Measurements from ENCODE around the gene ATE1. TPM values are rescaled to one million over a fixed set of nuclear protein-coding genes. Genes with fewer than 3 reads are reported as not detected.

ATE1 gene
- total and polyA plus RNA-seq, 2 experiments from 2014 or later = 16.9 to 48.9 TPM

- Histone ChIP-seq H3K27ac (no peak overlapping the region), H3K27me3 (no peaks in the 10 kb centered on the region), H3K9me2 (replicated peaks; ENCODE audit: insufficient read depth) (no peaks in the 10 kb centered on the region), H3K36me3 (replicated peaks; ENCODE audit: insufficient read depth, low read depth) (no peaks in the 10 kb centered on the region), H3K4me1 (ENCODE audit: insufficient read depth) (no peaks in the 10 kb centered on the region), H3K4me3 (no peak overlapping the region), H3K9me3 (ENCODE audit: low read depth) (no peaks in the 10 kb centered on the region), H3K79me2 (no peaks in the 10 kb centered on the region), H4K20me1 (ENCODE audit: insufficient read depth, poor library complexity, severe bottlenecking) (no peaks in the 10 kb centered on the region), H2AFZ (no peak overlapping the region), H3K4me2 (no peak overlapping the region)
- TF ChIP-seq EZH2 (IDR thresholded peaks at IDR 0.05; ENCODE audit: borderline replicate concordance) (no peak), CTCF (IDR thresholded peaks at IDR 0.05; ENCODE audit: poor library complexity) (no peak), EZH2phosphoT487 (IDR thresholded peaks at IDR 0.05; ENCODE audit: low read depth, severe bottlenecking, unreplicated experiment) (no peak)
- no peak for DNase-seq (ENCODE audit: low spot score)
- WGBS (ENCODE audit: low lambda C conversion rate, missing lambda C conversion rate) = 89% methylated on average over 3 of the region's 3 CpGs
Observed at GRCh38 chr10:121722665-121723064, 205.2 kb downstream of the ATE1 start.

DNA sequence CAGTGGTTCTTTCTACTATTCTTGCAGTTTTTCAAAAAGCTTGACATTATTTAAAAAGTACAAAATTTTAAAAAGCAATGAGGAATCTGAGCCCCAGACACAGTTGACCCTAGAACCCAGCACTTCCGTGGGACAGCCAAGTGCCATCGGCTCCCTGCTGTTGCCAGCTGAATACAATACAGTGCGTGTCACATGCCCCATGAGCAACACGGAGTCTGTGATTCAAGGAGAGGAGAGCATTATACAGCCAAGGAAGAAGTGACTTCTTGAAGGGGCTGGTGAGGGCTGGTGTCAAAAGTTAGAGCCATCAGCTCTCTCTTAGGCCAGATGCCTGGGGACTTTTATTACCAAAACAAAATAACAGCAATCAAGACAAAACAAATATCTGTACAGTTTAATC, 206.6 kb downstream of the ATE1 start:
- TF ChIP-seq EZH2 (IDR thresholded peaks at IDR 0.05; ENCODE audit: borderline replicate concordance) (no peak), EZH2phosphoT487 (IDR thresholded peaks at IDR 0.05; ENCODE audit: low read depth, severe bottlenecking, unreplicated experiment) (no peak), CTCF (IDR thresholded peaks at IDR 0.05; ENCODE audit: poor library complexity) (no peak)
- 93% methylated on average over 4 of the region's 4 CpGs for WGBS (ENCODE audit: low lambda C conversion rate, missing lambda C conversion rate)
- Histone ChIP-seq H4K20me1 (ENCODE audit: insufficient read depth, poor library complexity, severe bottlenecking) (no peaks in the 10 kb centered on the region), H3K9me2 (replicated peaks; ENCODE audit: insufficient read depth) (no peaks in the 10 kb centered on the region), H3K4me1 (ENCODE audit: insufficient read depth) (no peaks in the 10 kb centered on the region), H3K9me3 (ENCODE audit: low read depth) (no peaks in the 10 kb centered on the region), H3K79me2 (no peaks in the 10 kb centered on the region), H3K27me3 (no peaks in the 10 kb centered on the region), H3K27ac (no peak overlapping the region), H3K4me3 (no peak overlapping the region), H3K36me3 (replicated peaks; ENCODE audit: insufficient read depth, low read depth) (no peaks in the 10 kb centered on the region), H2AFZ (no peak overlapping the region), H3K4me2 (no peak overlapping the region)
- DNase-seq (ENCODE audit: low spot score) = no peak

GRCh38 chr10:121715969-121716368, 211.9 kb downstream of the ATE1 start:
- Histone ChIP-seq H2AFZ (no peak overlapping the region), H3K36me3 (replicated peaks; ENCODE audit: insufficient read depth, low read depth) (no peaks in the 10 kb centered on the region), H3K9me3 (ENCODE audit: low read depth) (no peaks in the 10 kb centered on the region), H3K4me3 (no peak overlapping the region), H3K4me2 (no peak overlapping the region), H3K9me2 (replicated peaks; ENCODE audit: insufficient read depth) (no peaks in the 10 kb centered on the region), H4K20me1 (ENCODE audit: insufficient read depth, poor library complexity, severe bottlenecking) (no peaks in the 10 kb centered on the region), H3K4me1 (ENCODE audit: insufficient read depth) (no peaks in the 10 kb centered on the region), H3K79me2 (no peaks in the 10 kb centered on the region), H3K27ac (no peak overlapping the region), H3K27me3 (no peaks in the 10 kb centered on the region)
- no peak for TF ChIP-seq CTCF (IDR thresholded peaks at IDR 0.05; ENCODE audit: poor library complexity)
- DNase-seq (ENCODE audit: low spot score) = no peak
- 50% methylated on average over 1 of the region's 1 CpG for WGBS (ENCODE audit: low lambda C conversion rate, missing lambda C conversion rate)

DNA sequence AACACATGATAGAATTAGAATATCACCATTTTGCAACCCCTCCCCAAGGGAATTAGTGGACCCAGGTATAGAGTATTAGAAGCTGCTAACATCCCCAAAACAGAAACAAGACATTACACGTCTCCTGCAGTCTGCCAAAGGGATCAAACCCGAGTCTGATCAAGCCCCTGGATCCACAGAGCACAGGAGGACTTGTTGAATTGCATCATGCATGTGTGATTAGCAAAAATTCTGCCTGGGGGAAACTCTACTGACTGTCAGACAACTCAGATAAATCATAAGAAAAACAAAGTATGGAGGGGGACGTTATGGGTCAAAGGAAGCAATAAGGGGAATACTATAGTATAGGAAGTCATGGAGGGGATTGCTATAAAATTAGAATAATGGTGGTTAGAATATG, 212.8 kb downstream of the ATE1 start:
- Histone ChIP-seq H3K4me3 (no peak overlapping the region), H3K4me1 (ENCODE audit: insufficient read depth) (no peaks in the 10 kb centered on the region), H3K27me3 (no peaks in the 10 kb centered on the region), H2AFZ (no peak overlapping the region), H3K27ac (no peak overlapping the region), H3K9me3 (ENCODE audit: low read depth) (no peaks in the 10 kb centered on the region), H3K36me3 (replicated peaks; ENCODE audit: insufficient read depth, low read depth) (no peaks in the 10 kb centered on the region), H4K20me1 (ENCODE audit: insufficient read depth, poor library complexity, severe bottlenecking) (no peaks in the 10 kb centered on the region), H3K79me2 (no peaks in the 10 kb centered on the region), H3K4me2 (no peak overlapping the region), H3K9me2 (replicated peaks; ENCODE audit: insufficient read depth) (no peaks in the 10 kb centered on the region)
- TF ChIP-seq CTCF (IDR thresholded peaks at IDR 0.05; ENCODE audit: poor library complexity) = no peak
- no peak for TF ChIP-seq EZH2phosphoT487 (IDR thresholded peaks at IDR 0.05; ENCODE audit: low read depth, severe bottlenecking, unreplicated experiment)
- TF ChIP-seq EZH2 (IDR thresholded peaks at IDR 0.05; ENCODE audit: borderline replicate concordance) = no peak
- no peak for DNase-seq (ENCODE audit: low spot score)
- WGBS (ENCODE audit: low lambda C conversion rate, missing lambda C conversion rate) = 85% methylated on average over 3 of the region's 3 CpGs

Data from hepatocyte (in vitro differentiated cells).